SKM-1 (cell line): ENCODE measurements around the gene CADM2.
A peak's percentile ranks its signal among the peaks of the same experiment; 100 is the strongest.

ENCODE experiments used
- DNase-seq: peaks from one replicate; lab custom pipeline; 2025; ENCODE audit not compliant: unreplicated experiment; lab: John Stamatoyannopoulos, UW

Gene CADM2

DNA sequence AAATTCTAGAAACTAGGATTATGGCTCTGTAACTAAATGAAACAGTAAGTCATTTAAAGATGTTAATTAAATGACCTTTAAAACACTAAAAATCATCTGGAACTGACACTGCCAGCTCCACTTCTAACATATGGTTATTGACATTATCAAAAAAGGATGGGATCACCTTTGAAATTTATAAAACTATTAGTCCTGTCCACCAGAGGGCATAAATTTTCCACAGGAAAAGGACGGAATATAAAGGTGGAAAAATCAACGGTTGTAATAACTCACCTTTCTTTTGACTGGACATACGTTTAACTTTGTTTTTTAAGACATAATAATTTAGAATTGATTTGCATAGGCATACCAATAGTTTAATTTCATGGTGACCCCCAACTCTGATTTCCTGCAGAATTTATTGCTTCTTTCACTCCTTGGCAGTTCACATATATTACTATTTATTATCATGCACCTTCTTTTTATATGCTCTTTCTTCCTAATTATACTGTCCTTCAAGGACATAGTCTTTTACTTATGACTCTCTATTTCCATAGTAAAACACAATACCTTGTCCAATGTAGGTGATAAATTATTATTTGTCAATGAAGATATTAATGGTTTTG, 345.7 kb downstream of the CADM2 start:
- no peak for DNase-seq

DNA sequence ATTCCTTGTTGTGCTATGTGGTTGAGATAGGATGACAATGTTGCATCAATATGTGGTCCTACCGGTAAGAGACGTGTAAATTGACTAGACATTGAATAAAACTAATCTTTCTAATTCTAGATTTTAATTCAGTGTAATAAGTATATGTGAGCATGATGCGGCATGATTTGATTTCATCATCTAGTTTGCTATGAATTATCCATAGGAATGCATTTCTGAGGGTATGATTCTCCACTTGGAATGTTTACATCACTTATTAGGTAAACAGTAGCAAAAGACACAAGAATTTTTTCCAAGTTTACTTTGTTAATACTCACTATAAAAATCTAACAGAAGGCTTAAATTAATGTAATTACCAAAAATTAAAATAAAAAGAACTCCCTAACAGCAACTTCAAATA, 353.5 kb downstream of the CADM2 start:
- DNase-seq = no peak

DNA sequence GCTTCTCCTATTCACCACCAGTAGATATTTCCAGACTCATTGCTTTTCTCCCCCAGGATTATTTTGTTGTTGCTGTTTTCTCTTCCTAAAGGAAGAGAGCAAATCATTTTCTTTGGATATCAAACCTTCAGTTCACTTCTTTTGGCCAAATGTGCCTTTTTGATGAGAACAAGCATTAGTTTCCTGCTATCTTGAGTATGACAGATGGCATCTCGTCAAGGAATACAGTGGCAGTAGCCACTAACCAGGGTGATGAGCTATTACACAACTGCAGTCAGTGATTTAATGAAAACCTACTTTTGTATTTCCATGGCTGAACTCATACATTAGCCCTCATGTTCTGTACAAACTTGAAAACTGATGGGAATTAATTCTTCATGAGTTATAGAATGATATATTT, 354.6 kb downstream of the CADM2 start:
- no peak for DNase-seq

DNA sequence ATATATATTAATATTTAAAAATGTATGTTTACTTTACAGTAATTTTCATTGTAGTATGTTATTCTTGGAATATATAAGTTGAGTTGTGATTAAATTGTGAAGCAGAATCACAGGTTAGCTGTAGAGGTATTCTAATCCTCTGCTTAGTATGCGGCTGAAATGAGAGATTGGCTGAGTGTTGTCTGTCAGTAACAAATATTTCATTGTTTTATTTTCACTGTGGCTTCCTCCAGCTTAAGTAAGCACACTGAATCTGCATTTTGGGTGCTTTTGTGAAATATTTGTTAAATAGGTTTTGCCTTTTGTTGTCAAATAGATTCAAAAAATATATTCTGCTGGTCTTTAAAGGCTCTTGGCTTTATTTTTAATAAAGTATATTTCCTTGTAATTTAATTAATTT, 357.5 kb downstream of the CADM2 start:
- no peak for DNase-seq

- DNase-seq = no peak
Measured at GRCh38 chr3:85321892-85322291, 363.1 kb downstream of the CADM2 start.

DNA sequence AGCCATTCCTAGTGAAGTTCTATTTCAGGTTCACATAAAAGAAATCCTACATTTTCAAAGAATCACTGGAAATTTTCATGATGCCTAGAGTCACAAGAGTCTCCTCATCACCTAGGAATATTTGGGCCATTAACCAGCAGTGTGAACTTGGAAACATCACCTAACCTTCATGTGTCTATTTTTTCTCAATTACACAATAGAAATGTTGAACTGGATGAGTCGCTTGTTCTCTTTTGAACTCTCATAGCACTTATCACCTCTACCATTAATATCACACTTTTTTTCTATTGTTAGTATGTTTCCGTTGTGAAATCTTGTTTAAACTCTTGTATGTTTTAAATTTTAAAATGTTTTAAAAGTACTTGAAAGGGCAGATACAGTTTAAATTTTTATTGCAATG, 371.3 kb downstream of the CADM2 start:
- no peak for DNase-seq

GRCh38 chr3:85337895-85338294, 379.1 kb downstream of the CADM2 start:
- DNase-seq = no peak

- peak; percentile 9 for DNase-seq
Measured at GRCh38 chr3:85342915-85343314, 384.1 kb downstream of the CADM2 start.

DNA sequence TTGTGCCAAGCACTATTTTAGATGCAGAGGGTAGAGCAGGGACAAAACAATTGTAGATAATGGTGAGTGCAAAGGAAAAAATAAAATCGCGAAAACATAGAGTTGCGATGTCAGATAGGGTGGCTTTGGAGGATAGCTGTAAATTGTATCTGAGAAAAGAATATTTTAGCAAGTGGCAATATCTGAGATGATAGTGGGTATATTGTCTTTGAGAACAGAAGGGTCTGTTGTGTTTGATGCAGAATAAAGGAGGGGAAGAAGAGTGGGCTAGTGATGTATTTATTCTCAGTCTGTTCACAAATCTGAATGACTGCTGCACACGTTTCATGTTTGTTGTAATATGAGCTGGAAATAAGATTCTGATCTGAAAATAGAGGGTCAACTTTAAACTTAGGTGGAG, 396.8 kb downstream of the CADM2 start:
- DNase-seq = no peak

DNA sequence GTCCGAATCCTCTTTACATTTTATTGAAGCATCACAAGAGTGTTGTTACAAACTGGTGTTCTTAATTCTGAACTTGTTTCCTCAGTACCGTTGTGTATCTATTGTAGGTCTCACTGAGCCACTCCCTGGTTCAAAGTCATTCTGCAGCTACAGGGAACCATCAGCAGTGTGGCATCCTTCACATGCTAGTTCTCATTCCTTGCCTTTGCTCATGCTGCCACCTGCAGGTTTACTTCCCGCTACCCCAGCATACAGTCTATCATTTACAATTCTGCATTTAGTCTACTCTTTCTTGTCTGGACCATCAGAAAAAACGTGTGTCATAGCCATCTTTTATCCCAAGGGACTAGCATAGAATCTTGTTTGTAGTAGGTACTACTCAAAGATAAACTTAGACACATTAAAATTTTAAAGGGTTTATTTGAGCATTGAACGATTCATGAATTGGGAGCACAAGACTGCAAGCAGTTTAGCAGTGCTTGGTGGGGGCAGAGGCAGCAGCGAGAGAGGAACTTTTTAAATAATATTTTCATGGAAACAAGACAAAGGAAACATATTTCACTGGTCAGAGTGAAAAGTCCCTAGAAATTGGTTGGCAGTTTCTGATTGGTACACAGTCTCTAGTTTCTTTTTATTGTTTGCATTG, 402.1 kb downstream of the CADM2 start:
- peak; percentile 68 for DNase-seq

DNA sequence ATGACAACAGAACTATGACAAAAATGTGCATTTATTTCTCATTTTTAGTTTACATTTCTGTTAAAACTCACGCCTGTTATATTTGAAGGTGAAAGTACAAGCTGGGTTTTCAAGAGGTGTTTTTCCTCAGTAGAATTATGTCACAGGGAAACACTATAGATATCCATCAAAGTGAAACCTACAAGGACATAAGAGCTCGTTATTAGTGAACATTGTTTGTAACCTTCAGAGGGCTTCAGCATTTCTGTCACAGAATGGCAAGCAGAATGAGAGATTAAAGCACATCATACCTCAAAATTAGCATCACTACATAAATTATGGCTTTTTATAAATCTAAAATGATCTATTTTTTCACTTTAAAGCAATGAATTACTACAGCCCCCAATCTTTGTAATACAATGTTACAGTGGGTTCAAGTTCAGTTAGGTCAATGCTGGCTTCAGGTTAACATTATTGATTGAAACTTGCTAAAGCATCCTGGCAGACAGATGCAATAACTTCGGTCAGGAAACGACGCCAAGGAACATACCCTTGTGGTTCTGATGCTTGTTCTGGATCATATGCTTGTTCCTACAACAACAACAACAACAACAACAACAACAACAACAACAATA, 405.6 kb downstream of the CADM2 start:
- DNase-seq = no peak

DNA sequence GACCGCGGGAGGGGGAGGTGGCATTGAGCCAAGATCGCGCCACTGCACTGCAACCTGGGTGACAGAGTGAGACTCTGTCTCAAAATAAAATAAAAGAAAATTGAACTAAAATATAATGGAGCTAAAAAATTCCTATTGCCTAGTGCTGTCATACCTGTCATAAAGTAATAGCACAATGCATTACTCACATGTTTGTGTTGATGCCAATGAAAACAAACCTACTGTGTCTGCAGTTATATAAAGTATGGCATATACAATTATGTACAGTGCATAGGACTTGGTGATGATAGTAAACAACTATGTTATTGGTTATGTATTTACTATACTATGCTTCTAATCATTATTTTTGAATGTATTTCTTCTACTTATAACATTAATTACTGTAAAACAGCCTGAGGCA, 411.6 kb downstream of the CADM2 start:
- DNase-seq = no peak

GRCh38 chr3:85376131-85376530, 417.3 kb downstream of the CADM2 start:
- DNase-seq = no peak

DNA sequence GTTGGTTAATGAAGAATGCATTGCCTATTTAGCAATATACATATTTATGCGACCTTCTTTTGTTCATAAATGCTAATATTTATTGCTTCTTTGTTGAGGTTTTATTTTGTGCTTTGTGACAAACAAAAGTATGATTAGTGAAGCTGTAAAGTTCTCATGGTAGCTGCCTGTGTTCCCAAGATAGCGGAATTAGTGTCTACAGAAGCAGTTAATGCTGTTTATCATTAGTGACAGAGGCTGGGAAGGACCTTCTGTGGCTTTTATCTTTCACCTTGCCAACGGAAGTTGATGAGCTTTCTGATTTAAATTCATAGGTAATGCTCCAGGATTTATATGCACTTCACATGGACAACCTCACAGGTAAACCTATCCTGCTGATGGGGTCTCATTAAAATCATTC, 418.3 kb downstream of the CADM2 start:
- DNase-seq = no peak

GRCh38 chr3:85384372-85384771, 425.6 kb downstream of the CADM2 start:
- DNase-seq = no peak

- no peak for DNase-seq
Measured at GRCh38 chr3:85387913-85388505, 429.2 kb downstream of the CADM2 start.

DNA sequence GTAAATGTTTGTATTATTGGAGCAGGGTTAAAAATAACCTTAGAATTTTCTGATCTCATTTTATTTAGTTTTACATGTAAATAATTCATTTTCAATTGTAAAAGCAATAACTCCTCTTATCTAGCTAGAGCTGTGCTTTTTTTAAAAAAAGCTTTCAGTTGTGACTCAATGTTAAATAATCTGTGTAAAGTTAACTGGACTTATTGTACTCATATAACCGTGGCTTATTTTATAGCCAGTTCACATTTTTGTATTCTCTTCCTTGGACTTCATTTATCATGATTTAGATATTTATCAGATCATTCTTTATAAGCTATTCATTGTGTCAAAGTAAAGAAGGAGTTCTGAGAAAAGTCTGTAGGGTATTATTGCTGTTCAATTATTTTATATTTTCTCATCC, 435.6 kb downstream of the CADM2 start:
- no peak for DNase-seq

- DNase-seq = no peak
Measured at GRCh38 chr3:85397434-85397833, 438.6 kb downstream of the CADM2 start.

DNA sequence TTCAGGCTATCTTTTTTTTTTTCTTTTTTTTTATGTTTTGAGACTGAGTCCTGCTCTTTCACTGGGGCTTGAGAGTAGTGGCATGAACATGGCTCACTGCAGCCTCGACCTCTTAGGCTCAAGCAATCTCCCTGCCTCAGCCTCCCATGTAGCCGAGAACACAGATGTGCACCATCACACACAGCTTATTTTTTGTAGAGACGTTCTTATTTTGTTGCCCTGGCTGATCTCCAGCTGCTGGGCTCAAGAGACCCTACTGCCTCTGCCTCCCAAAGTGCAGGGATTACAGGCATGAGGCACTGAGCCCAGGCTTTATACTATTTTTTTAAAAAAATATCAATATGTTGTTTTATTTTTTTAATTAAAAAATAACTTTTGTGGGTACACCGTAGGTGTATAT, 467.3 kb downstream of the CADM2 start:
- no peak for DNase-seq

GRCh38 chr3:85427467-85427866, 468.7 kb downstream of the CADM2 start:
- DNase-seq = no peak

GRCh38 chr3:85432081-85432480, 473.3 kb downstream of the CADM2 start:
- DNase-seq = no peak

DNA sequence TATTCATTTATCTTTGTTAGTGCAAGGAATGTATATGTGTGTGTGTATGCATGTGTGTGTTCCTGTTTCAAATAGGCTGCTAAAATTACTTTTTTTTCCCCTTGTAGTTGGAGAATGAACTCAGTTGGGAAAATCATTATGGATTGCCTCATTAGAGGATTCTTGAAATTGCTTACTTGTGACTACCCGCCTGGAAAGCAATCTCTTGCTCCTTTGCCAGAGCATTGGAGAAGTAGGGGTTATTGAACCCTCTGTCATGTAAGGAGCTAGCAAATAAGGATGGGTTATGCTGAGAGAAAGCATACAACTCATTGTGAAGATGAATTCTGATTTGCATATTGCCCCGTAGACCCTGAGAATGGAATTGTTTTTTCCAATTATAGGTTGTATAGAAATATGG, 474.5 kb downstream of the CADM2 start:
- no peak for DNase-seq
